WERI-Rb-1 (cell line): ENCODE data around the gene SLC31A2.
A peak's percentile ranks its signal among the peaks of the same experiment; 100 is the strongest.
"Not testable (repeated sequence)": the region's sequence is repeated elsewhere in the genome, so short reads cannot be mapped to it uniquely, and the experiment has no call there.

Experiments used
- DNase-seq: peaks from one replicate; pipeline ENCODE4 v3.0.0-alpha.2; 2020
- H3K27ac ChIP-seq: fragments of 250-450 bp; sonication (Bioruptor Pico); 2 replicates; pipeline ENCODE4 v1.5.1; 2020; ENCODE audit warnings: mild to moderate bottlenecking, moderate library complexity
- H3K27me3 ChIP-seq: fragments of 250-450 bp; sonication (Bioruptor Pico); 2 replicates; pipeline ENCODE4 v1.5.1; 2021; ENCODE audit warnings: mild to moderate bottlenecking, low read depth, moderate library complexity; ENCODE audit not compliant: insufficient read depth, severe bottlenecking
- H3K36me3 ChIP-seq: fragments of 250-450 bp; sonication (Bioruptor Pico); 2 replicates; pipeline ENCODE4 v1.5.1; 2020; ENCODE audit warnings: mild to moderate bottlenecking, moderate library complexity
- H3K4me3 ChIP-seq: 2 replicates; pipeline ENCODE4 v1.5.1; 2011; ENCODE audit warnings: low read depth, mild to moderate bottlenecking, control low read depth, low read length
- H3K9me3 ChIP-seq: fragments of 250-450 bp; sonication (Bioruptor Pico); 2 replicates; pipeline ENCODE4 v1.5.1; 2021; ENCODE audit warnings: mild to moderate bottlenecking, moderate library complexity; ENCODE audit not compliant: severe bottlenecking
- CTCF ChIP-seq: IDR thresholded peaks from 2 replicates; pipeline ENCODE4 v1.5.1; 2011; ENCODE audit warnings: low read depth, mild to moderate bottlenecking, control low read depth, inconsistent platforms, low read length

The SLC31A2 gene

GRCh38 chr9:113150670-113151611 lies at the start of gene SLC31A2:
SLC31A2 (plus strand) TSS chr9:113151007; CDS start chr9:113151075, 68 bp downstream.
- TF ChIP-seq CTCF: peak; percentile 68
- Histone ChIP-seq H3K27me3 (no peaks in the 10 kb centered on the region), H3K36me3 (no peaks in the 10 kb centered on the region), H3K4me3 (peak within 1 kb of the TSS; percentile 88), H3K9me3 (no peaks in the 10 kb centered on the region), H3K27ac (peak within 1 kb of the TSS; percentile 17; the same call in 1 of the 2 replicates)
- peak; percentile 97 for DNase-seq

- DNase-seq, H3K27ac ChIP-seq: not testable (repeated sequence)
- peaks cover 43% of the 10 kb centered on the region for H3K27me3 ChIP-seq
Observed at GRCh38 chr9:113105345-113105744, 45.5 kb upstream of the SLC31A2 start.

GRCh38 chr9:113111065-113111951 lies 39.5 kb upstream of the SLC31A2 start:
- not testable (repeated sequence) for H3K4me3 ChIP-seq, H3K9me3 ChIP-seq, H3K36me3 ChIP-seq, H3K27me3 ChIP-seq, H3K27ac ChIP-seq
- DNase-seq: peak; percentile 33

More at GRCh38 chr9:113105345-113105744, 45.5 kb upstream of the SLC31A2 start:
- not testable (repeated sequence) for H3K4me3 ChIP-seq, H3K36me3 ChIP-seq, H3K9me3 ChIP-seq

- not testable (repeated sequence) for H3K36me3 ChIP-seq, H3K4me3 ChIP-seq, H3K9me3 ChIP-seq, H3K27ac ChIP-seq, H3K27me3 ChIP-seq, DNase-seq
Observed at GRCh38 chr9:113112706-113113510, 37.9 kb upstream of the SLC31A2 start.

- not testable (repeated sequence) for H3K27ac ChIP-seq, H3K27me3 ChIP-seq, H3K9me3 ChIP-seq, H3K4me3 ChIP-seq, H3K36me3 ChIP-seq, DNase-seq
Observed at GRCh38 chr9:113118829-113119228, 32.0 kb upstream of the SLC31A2 start.

- DNase-seq: no peak
- no peaks in the 10 kb centered on the region for H3K9me3 ChIP-seq
- no peaks in the 10 kb centered on the region for H3K36me3 ChIP-seq
- H3K27ac ChIP-seq: no peak overlapping the region
- TF ChIP-seq CTCF: no peak
- H3K4me3 ChIP-seq: no peak overlapping the region
- no peaks in the 10 kb centered on the region for H3K27me3 ChIP-seq
Observed at GRCh38 chr9:113125386-113126035, 25.3 kb upstream of the SLC31A2 start.

- Histone ChIP-seq H3K4me3 (no peak overlapping the region), H3K9me3 (no peaks in the 10 kb centered on the region), H3K36me3 (no peaks in the 10 kb centered on the region), H3K27me3 (no peaks in the 10 kb centered on the region), H3K27ac (no peak overlapping the region)
- TF ChIP-seq CTCF: no peak
- DNase-seq: no peak
Observed at GRCh38 chr9:113129466-113129865, 21.3 kb upstream of the SLC31A2 start.
